Activated naive CD8-positive, alpha-beta T cell treated with anti-CD3 and anti-CD28 coated beads, Interleukin-2, amount 50 U/mL, for 24 hours (primary cell): Measurements from ENCODE around the gene AP5Z1.
"Not testable (repeated sequence)": the region's sequence is repeated elsewhere in the genome, so short reads cannot be mapped to it uniquely, and the experiment has no call there.

Experiments
- ATAC-seq: fragments of 150-1000 bp; cut with Tn5 transposase; one replicate; pipeline ENCODE4 v1.10.0; 2021
- DNase-seq: peaks from one replicate; pipeline ENCODE4 v3.0.0; 2021
- H3K27ac Mint-ChIP-seq: one replicate; pipeline ENCODE4 v1.8.0; 2021; ENCODE audit warnings: mild to moderate bottlenecking, mixed read lengths
- H3K27me3 Mint-ChIP-seq: one replicate; pipeline ENCODE4 v1.8.0; 2021; ENCODE audit warnings: mixed read lengths
- H3K36me3 Mint-ChIP-seq: one replicate; pipeline ENCODE4 v1.8.0; 2021; ENCODE audit warnings: low read depth, mixed read lengths
- H3K4me1 Mint-ChIP-seq: one replicate; pipeline ENCODE4 v1.8.0; 2021; ENCODE audit warnings: mixed read lengths
- H3K4me3 Mint-ChIP-seq: one replicate; pipeline ENCODE4 v1.8.0; 2021; ENCODE audit warnings: mild to moderate bottlenecking, moderate library complexity, mixed read lengths
- H3K9me3 Mint-ChIP-seq: one replicate; pipeline ENCODE4 v1.8.0; 2021; ENCODE audit warnings: mixed read lengths

The AP5Z1 gene

DNA sequence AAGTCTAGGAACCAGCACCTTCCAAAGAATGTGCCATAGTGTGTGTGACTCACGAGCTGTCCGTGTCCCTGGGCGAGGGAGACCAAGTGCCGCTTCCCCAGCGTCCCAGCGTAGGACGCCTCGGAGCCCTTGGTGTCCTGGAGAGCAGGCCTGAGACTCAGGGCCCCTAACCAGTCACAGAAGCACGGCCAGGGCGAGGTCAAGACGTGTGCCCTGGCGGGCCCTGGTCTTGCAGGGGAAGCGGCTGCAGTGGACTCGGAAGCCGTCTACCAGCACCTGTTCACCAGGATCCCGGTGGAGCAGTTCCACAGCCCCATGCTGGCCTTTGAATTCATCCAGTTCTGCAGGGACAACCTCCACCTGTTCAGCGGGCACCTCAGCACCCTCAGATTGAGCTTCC, 10.6 kb downstream of the AP5Z1 start:
- Mint-ChIP-seq H3K27ac (no peak overlapping the region), H3K4me3 (no peak overlapping the region), H3K36me3 (no peaks in the 10 kb centered on the region), H3K4me1 (no peaks in the 10 kb centered on the region), H3K9me3 (no peaks in the 10 kb centered on the region), H3K27me3 (no peaks in the 10 kb centered on the region)
- ATAC-seq (no peak), DNase-seq (no peak)

- H3K36me3 Mint-ChIP-seq: peaks cover 3% of the 10 kb centered on the region
- ATAC-seq (no peak), DNase-seq (no peak)
- H3K27me3 Mint-ChIP-seq: no peaks in the 10 kb centered on the region
- H3K27ac Mint-ChIP-seq: no peak overlapping the region
- no peaks in the 10 kb centered on the region for H3K4me1 Mint-ChIP-seq
- no peaks in the 10 kb centered on the region for H3K9me3 Mint-ChIP-seq
- no peak overlapping the region for H3K4me3 Mint-ChIP-seq
Measured at GRCh38 chr7:4787541-4787940, 12.1 kb downstream of the AP5Z1 start.

GRCh38 chr7:4787947-4788626, 12.7 kb downstream of the AP5Z1 start:
- H3K27me3 Mint-ChIP-seq: no peaks in the 10 kb centered on the region
- no peaks in the 10 kb centered on the region for H3K4me1 Mint-ChIP-seq
- no peak for ATAC-seq
- H3K9me3 Mint-ChIP-seq: no peaks in the 10 kb centered on the region
- no peak for DNase-seq
- H3K4me3 Mint-ChIP-seq: no peak overlapping the region
- no peak overlapping the region for H3K27ac Mint-ChIP-seq
- H3K36me3 Mint-ChIP-seq: peaks cover 3% of the 10 kb centered on the region

- H3K36me3 Mint-ChIP-seq: peaks cover 3% of the 10 kb centered on the region
- H3K4me3 Mint-ChIP-seq: no peak overlapping the region
- H3K27ac Mint-ChIP-seq: no peak overlapping the region
- no peak for ATAC-seq
- no peak for DNase-seq
- H3K9me3 Mint-ChIP-seq: no peaks in the 10 kb centered on the region
- H3K4me1 Mint-ChIP-seq: no peaks in the 10 kb centered on the region
- no peaks in the 10 kb centered on the region for H3K27me3 Mint-ChIP-seq
Measured at GRCh38 chr7:4788627-4789189, 13.3 kb downstream of the AP5Z1 start.

DNA sequence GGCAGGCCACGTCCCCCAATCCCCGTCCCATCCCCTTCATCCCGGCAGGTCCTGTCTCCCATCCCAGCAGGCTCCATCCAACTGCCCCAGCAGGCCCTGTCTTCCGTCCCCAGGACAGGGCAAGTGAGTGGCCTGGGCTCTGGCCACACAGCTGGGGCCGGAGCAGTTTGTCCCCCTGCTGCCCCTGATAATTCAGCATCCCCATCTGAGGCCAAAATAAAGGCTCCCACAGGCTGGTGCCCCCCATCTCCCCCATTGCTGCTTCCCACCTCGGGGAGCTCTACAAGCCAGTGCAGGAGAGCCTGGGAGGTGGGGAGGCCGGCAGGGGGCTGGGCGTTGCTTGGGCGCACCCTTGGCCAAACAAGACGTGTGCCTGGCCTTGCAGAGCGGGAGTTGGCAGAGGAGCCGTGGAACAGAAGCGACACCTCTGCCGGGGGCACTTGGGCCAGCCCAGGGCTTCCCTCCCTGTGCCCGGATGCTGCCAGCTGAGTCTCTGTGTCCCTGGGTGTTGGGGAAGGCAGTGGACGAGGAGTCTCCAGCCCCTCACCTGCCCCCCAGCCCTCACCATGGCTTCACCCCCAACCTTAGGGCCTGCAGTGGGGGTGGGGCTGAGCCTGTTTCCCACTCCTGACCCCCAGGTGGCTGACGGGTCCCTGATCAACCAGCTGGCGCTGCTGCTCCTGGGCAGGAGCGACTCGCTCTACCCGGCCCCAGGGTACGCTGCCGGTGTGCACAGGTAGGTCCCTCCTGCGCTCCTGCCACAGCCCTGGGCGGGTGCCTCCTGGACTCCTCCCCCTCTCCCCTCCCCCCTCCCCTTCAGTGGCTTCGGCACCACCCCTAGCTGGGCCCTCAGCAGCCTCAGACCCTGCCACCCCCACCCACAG, 14.0 kb downstream of the AP5Z1 start:
- Mint-ChIP-seq H3K4me1 (no peaks in the 10 kb centered on the region), H3K9me3 (no peaks in the 10 kb centered on the region), H3K36me3 (peaks cover 3% of the 10 kb centered on the region), H3K4me3 (no peak overlapping the region), H3K27ac (no peak overlapping the region), H3K27me3 (no peaks in the 10 kb centered on the region)
- no peak for ATAC-seq
- DNase-seq: no peak

- no peaks in the 10 kb centered on the region for H3K27me3 Mint-ChIP-seq
- DNase-seq (no peak), ATAC-seq (no peak)
- no peaks in the 10 kb centered on the region for H3K4me1 Mint-ChIP-seq
- no peak overlapping the region for H3K4me3 Mint-ChIP-seq
- peaks cover 3% of the 10 kb centered on the region for H3K36me3 Mint-ChIP-seq
- H3K9me3 Mint-ChIP-seq: no peaks in the 10 kb centered on the region
- no peak overlapping the region for H3K27ac Mint-ChIP-seq
Measured at GRCh38 chr7:4790078-4790465, 14.6 kb downstream of the AP5Z1 start.

DNA sequence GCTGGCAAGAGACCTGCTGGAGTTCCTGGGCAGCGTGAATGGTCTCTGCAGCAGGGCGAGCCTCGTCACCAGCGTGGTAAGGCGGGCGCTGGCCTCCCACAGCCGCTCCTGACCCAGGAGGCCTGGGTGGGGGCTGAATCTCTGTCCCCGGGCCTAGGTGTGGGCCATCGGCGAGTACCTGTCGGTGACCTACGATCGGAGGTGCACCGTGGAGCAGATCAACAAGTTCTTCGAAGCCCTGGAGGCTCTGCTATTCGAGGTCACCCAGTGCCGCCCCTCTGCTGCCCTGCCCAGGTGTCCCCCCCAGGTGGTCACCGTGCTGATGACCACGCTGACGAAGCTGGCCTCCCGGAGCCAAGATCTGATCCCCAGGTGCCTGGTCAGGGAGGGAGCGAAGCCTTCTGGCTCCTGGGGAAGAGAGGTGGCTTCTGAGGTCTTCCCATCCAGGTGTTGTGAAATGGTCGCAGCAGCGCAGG, 15.1 kb downstream of the AP5Z1 start:
- H3K27ac Mint-ChIP-seq: no peak overlapping the region
- H3K36me3 Mint-ChIP-seq: peaks cover 3% of the 10 kb centered on the region
- no peaks in the 10 kb centered on the region for H3K9me3 Mint-ChIP-seq
- H3K4me3 Mint-ChIP-seq: no peak overlapping the region
- no peaks in the 10 kb centered on the region for H3K27me3 Mint-ChIP-seq
- H3K4me1 Mint-ChIP-seq: no peaks in the 10 kb centered on the region
- no peak for ATAC-seq
- DNase-seq: no peak

GRCh38 chr7:4791101-4791737, 15.8 kb downstream of the AP5Z1 start:
- no peak overlapping the region for H3K4me3 Mint-ChIP-seq

DNA sequence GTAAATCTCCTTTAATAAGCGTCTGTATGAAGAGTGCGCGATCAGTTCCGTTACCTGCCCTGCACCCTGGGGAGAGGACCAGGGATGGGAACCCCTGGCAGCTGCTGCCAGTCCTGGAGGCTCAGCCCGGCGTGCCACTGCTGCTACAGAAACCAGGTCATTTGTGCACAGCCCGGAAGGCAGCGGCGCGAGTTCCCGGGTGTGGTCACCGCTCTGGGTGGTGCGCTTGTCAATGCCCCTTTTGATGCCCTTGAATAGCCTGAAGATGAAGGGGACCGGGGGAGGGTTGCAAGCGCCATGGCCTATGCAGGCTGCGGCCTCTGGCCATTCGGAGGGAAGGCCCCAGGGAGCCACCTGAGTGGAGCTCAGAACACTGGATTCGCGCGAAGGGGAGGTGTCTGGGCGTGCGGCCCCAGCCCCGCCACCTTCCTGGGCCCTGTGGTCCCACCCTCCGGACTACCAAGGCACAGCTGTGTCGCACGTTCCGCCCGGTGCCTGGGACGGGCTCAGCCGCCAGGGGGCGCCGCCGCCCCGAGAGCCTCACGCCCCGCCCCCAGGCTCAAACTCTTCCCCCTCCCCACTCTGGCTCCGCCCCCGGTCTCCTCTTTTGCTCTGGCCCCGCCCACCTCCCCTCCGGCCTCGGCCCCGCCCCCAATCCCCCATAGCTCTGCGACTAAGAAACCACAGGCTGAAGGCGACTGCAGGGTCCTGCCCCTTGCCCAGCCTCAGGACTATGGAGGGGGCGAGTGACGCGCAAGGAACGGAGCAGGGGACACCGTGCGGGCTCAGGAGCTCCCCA, 16.5 kb downstream of the AP5Z1 start:
- no peaks in the 10 kb centered on the region for H3K4me1 Mint-ChIP-seq
- H3K27ac Mint-ChIP-seq: no peak overlapping the region
- no peaks in the 10 kb centered on the region for H3K9me3 Mint-ChIP-seq
- H3K4me3 Mint-ChIP-seq: no peak overlapping the region
- DNase-seq (peak; percentile 87), ATAC-seq (peak; percentile 65)
- peaks cover 3% of the 10 kb centered on the region for H3K36me3 Mint-ChIP-seq
- no peaks in the 10 kb centered on the region for H3K27me3 Mint-ChIP-seq

More at GRCh38 chr7:4791101-4791737, 15.8 kb downstream of the AP5Z1 start:
- Mint-ChIP-seq H3K4me1 (no peaks in the 10 kb centered on the region), H3K9me3 (no peaks in the 10 kb centered on the region), H3K36me3 (peaks cover 3% of the 10 kb centered on the region), H3K27ac (no peak overlapping the region), H3K27me3 (no peaks in the 10 kb centered on the region)
- ATAC-seq: no peak
- DNase-seq: no peak

DNA sequence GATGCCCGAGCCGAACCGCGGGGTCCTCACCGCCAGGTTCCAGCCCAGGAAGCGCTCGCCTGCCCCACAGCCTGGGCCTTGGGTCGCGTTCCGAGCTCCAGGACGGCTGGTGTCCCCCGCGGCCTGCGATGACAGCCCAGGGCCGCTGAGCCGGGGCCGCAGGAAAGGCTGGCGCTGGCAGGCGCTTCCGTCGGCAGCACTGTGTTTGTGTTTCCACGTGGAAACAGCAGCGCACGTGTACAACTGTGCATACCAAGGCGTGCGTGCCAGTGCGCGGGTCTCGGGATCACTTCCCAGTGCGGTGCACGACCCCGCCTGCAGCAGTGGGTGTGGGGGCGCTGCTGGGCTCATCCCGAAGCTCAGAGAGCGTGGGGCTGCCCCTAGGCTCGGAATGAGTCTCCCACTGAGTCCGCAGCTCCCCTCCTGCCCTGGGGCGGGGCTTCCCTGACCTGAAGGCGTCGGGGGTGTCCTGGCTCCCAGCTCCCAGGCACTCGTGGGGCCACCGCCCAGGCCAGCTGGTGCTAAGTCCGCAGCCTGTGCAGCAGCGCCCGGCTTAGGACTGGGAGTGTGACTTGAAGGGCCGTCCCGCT, 17.2 kb downstream of the AP5Z1 start:
- peak; percentile 31 for ATAC-seq
- Mint-ChIP-seq H3K9me3 (no peaks in the 10 kb centered on the region), H3K27me3 (no peaks in the 10 kb centered on the region), H3K4me3 (no peak overlapping the region), H3K4me1 (no peaks in the 10 kb centered on the region), H3K27ac (no peak overlapping the region), H3K36me3 (peaks cover 3% of the 10 kb centered on the region)
- peak; percentile 12 for DNase-seq

GRCh38 chr7:4793385-4793993, 18.1 kb downstream of the AP5Z1 start:
- not testable (repeated sequence) for ATAC-seq, H3K4me3 Mint-ChIP-seq, H3K27ac Mint-ChIP-seq, H3K27me3 Mint-ChIP-seq, H3K9me3 Mint-ChIP-seq, H3K4me1 Mint-ChIP-seq, H3K36me3 Mint-ChIP-seq, DNase-seq

- not testable (repeated sequence) for H3K36me3 Mint-ChIP-seq, H3K4me3 Mint-ChIP-seq, ATAC-seq, H3K27me3 Mint-ChIP-seq, DNase-seq, H3K9me3 Mint-ChIP-seq, H3K4me1 Mint-ChIP-seq, H3K27ac Mint-ChIP-seq
Measured at GRCh38 chr7:4794171-4794570, 18.7 kb downstream of the AP5Z1 start.

DNA sequence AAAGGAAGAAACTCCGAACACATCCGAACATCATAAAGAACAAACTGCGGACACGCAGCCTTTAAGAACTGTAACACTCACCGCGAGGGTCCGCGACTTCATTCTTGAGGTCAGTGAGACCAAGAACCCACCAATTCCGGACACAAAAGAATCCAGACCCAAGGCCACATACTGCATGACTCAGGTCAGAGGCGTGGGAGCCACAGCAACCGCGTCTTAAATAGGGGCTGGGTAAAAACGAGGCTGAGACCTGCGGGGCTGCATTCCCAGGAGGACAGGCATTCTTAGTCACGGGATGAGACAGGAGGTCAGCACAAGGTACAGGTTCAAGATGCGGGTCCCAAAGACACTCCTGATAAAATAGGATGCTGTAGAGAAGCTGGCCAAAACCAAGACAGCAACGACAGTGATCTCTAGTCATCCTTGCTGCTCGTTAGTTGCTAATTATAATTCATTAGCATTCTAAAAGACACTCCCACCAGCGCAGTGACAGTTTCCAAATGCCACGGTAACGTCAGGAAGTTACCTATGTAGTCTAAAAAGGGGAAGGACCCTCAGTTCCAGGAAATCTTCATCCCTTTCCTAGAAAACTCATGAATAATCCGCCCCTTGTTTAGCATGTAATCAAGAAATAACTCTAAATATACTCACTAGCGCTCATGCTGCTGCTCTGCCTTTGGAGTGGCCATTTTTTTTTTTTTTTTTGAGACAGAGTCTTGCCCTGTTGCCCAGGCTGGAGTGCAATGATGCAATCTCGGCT, 19.3 kb downstream of the AP5Z1 start:
- DNase-seq (no peak), ATAC-seq (no peak)
- H3K27me3 Mint-ChIP-seq: no peaks in the 10 kb centered on the region
- H3K27ac Mint-ChIP-seq: no peak overlapping the region
- H3K36me3 Mint-ChIP-seq: peaks cover 3% of the 10 kb centered on the region
- no peak overlapping the region for H3K4me3 Mint-ChIP-seq
- no peaks in the 10 kb centered on the region for H3K9me3 Mint-ChIP-seq
- no peaks in the 10 kb centered on the region for H3K4me1 Mint-ChIP-seq
